ENCODE data around the gene SIN3A.

GRCh38 chr15:75366163-75366562, 85.3 kb downstream of the SIN3A start:
- no peak for TF ChIP-seq POLR2AphosphoS5 (IDR thresholded peaks at IDR 0.05)
- no peak for TF ChIP-seq CTCF (IDR thresholded peaks at IDR 0.05)

All from stomach (tissue), 4 donors.